GM19452 (cell line): ENCODE measurements around the gene THBS1.

Source experiments
- ATAC-seq: cut with Tn5 transposase; IDR thresholded peaks from one replicate; pipeline ENCODE4 v1.9.1; 2021; ENCODE audit not compliant: unreplicated experiment

Gene THBS1

DNA sequence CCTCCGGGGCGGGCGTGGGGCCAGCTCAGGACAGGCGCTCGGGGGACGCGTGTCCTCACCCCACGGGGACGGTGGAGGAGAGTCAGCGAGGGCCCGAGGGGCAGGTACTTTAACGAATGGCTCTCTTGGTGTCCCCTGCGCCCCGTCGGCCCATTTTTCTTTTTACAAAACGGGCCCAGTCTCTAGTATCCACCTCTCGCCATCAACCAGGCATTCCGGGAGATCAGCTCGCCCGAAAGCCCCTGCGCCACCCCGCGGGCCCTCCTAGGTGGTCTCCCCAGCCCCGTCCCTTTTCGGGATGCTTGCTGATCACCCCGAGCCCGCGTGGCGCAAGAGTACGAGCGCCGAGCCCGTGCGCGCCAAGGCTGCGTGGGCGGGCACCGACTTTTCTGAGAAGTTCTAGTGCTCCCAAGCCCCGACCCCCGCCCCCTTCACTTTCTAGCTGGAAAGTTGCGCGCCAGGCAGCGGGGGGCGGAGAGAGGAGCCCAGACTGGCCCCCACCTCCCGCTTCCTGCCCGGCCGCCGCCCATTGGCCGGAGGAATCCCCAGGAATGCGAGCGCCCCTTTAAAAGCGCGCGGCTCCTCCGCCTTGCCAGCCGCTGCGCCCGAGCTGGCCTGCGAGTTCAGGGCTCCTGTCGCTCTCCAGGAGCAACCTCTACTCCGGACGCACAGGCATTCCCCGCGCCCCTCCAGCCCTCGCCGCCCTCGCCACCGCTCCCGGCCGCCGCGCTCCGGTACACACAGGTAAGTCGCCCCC, at the start of gene THBS1:
Gene THBS1, plus strand, starts transcription at position 595 of the 757 bp plus-strand sequence. CDS start 779 bp downstream, outside the sequence.
- ATAC-seq, result no peak

GRCh38 chr15:39534996-39535395, 45.9 kb upstream of the THBS1 start:
- ATAC-seq, result no peak

- ATAC-seq, result no peak
Measured at GRCh38 chr15:39535466-39535865, 45.4 kb upstream of the THBS1 start.

DNA sequence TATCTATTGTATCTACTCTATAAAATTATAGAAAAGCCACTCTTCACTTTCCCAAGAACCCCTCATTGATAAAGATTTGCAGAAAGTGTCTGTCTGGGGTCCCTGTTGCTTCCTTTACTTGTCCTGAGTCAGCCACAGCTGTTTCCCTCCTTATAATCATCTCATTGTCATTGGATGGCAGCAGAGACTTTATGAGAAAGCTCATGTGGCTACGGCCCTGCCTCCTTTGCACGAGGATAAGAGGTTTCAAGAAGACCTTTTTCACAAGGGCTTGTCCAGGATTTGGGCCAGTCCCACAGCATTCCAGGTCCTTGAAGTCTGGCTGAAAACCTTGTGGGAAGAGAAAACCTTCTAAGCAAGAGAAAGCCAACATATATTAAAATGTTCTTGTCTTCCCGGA, 41.9 kb upstream of the THBS1 start:
- no peak for ATAC-seq

- no peak for ATAC-seq
Measured at GRCh38 chr15:39539466-39539865, 41.4 kb upstream of the THBS1 start.

DNA sequence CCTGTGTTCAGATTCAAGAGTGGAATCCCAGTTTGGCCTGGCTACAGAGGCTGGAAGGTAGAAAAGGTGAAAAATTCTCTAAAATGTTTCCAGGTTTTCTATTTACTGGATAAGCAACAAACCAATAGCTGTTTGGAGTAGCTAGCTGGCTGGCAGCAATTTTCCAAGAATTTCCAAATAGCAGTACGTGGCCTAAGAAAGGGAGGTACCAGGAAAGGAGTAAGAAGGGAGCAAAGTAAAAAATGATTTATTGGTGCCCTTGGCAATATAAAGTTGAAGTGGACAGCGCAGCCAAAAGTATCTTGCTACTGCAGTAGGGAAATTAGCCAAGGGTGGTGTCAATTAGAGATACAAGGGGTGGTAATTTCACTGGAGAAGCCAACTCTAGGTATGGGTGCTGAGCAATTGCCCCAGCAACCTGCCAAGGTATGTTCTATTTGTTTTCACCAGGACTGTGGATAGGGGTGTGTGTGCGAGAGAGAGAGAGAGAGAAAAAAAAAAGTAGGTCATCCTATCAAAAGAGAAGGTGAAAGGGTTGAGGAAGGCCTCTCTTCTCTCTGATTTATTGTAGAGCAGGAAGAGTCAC, 40.8 kb upstream of the THBS1 start:
- no peak for ATAC-seq

DNA sequence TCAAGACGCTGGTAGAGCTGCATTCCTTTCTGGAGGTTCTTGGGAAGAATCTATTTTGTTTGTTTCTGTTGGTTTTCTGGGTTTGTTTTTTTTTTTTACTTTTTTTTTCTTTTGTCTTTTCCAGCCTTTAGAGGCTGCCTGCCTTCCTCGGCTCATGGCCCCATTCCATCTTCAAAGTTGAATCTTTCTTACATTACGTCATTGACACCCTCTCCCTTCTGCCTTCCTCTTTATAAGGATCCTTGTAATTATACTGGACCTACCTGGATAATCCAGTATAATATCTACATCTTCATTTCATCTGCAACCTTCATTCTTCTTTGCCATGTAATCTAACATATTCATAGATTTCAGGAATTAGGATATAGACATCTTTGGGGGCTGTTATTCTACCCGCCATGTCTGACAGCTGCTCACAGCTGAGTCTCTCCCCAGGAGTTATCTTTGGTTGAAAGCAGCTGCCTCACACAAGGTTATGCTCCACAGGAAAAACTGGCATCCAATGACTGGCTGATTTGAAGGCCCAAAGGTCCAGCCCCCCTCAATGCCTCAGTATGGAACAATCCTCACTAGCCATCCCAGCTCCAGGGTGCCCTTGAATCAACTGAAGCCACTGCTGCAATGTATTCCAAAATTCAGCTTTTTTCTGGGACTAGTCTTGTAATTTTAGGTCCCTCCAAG, 38.4 kb upstream of the THBS1 start:
- no peak for ATAC-seq

DNA sequence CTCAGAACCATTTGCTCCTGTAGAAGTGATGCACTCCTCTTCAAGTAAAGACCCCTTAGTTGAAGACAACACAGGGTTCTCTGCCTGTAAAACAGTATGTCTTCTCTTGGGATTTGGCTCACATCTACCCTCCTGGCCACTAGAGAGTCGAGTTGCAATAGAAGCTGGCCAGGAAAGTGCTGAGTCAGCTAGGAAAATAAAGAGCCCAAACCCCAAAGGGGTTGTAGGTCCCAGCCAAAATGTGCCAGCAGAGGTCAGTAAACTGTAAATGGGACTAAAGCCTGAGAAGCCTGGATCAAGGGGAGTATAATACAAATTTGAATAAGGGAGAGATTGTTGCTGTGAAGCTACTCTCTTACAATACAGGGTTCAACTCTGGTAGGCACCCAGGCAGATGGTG, 37.2 kb upstream of the THBS1 start:
- no peak for ATAC-seq

DNA sequence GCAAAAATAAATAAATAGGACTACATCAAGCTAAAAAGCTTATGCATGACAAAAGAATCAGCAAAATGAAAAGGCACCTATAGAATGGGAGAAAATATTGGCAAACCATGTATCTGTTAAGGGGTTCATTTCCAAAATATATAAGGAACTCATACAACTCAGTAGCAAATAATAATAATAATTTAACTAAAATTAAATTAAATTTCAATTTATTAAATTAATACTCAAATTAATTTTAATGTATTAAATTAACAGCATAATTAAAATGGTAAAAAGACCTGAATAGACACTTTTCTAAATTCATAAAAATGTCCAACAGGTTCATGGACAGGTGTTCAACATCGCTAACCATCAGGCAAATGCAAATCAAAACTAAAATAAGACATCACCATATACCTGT, 34.0 kb upstream of the THBS1 start:
- no peak for ATAC-seq

- no peak for ATAC-seq
Measured at GRCh38 chr15:39548561-39548960, 32.3 kb upstream of the THBS1 start.

- no peak for ATAC-seq
Measured at GRCh38 chr15:39549912-39550311, 31.0 kb upstream of the THBS1 start.

- no peak for ATAC-seq
Measured at GRCh38 chr15:39551476-39551875, 29.4 kb upstream of the THBS1 start.

- no peak for ATAC-seq
Measured at GRCh38 chr15:39552556-39552955, 28.3 kb upstream of the THBS1 start.

DNA sequence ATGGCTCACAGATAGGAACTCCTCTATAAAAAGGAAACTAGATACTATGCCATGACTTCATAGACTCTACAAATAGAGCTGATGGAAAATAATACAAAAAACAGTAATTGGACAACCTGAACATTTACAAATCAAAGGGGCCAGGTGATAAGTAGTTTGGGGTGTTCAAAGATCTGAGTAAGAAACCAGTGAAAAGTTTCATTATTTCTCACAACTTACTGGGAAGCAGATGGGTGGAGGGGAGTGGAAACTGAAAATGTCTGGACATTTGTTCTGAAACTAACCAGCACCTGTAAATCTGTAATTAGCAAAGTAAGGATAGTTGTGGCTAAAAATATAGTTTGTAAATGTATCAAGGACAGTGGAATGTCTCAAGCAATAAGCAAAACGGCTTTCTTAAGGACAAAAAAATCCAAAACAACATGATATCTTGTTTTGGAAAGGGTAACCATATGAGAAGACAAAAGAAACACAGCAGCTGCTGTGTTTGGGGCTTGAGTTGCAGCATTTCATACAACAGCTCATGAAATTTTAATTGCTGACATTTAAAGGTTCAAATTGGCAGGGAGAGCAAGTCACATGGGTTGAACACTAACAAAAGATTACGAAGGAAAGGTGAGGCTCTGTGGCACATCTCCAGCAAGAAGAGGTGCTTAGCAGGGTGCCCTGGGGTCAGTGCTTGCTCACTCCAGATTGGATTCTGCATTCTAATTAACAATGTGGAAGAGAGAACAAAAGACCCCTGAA, 26.8 kb upstream of the THBS1 start:
- peak; percentile 37 for ATAC-seq

DNA sequence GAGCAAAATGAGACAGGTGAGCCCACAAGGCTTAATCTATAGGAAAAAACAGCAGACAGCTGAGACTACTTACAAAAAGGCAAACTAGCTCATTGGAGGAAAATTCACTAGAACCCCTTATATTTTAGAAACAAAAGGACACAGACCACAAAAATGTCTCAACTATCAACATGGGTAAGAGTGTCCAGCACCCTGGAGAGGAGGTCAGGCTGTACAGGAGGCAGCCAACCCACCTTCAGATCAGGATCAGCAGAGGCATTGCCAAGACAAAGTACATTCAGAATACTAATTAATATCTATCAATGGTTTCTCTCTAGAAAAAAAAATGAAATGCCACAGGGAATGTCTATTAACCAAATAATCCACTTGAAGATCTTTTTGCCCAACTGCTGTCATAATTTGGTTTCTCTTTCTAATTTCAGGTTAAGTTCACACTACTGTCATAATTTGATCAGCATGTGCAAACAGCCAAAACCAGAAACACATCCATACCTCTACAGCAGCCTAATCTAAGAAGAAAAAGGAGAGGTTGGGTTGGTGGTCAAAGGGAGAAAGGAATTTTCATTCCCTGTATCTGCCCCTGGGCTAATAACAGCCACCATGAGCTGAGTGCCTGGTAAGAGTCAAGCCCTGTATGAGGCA, 26.0 kb upstream of the THBS1 start:
- no peak for ATAC-seq

DNA sequence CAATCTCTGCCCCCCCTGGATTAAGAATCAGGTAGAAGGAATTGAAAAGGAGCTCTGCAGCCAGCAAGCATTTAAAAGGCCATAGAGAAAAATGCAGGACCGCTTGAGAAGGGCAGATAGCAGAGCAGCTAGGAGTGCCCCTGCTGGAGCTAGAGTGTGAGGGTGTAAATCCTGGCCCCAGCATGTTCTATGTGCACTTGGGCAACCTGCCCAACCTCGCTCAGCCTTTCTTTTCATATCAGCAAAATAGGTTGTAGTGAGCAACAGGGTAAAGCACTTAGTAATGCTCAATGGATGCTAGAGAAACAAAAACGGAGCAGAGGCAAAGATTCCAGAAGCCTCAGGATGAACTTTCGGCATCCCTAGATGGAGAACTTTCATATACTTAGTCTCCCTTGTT, 25.0 kb upstream of the THBS1 start:
- no peak for ATAC-seq

DNA sequence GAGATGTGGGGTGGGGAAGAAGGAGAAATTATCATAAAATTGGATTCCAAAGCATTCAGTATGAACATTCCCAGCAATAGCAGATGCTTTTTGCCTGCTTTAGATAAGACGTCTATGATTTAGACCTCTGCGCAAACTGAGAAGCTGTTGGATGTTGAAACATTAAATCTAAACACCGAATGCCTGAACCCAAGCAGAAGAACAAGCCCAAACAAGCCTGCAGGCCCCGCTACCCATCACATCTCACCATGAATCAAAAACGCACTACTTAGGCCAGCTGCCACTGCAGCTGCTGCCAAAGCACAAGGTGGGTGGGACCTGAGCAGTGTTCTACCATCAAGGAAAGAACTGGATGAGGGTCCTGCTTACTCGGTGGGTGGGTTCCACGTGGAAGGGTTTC, 24.4 kb upstream of the THBS1 start:
- no peak for ATAC-seq

GRCh38 chr15:39558421-39558820, 22.5 kb upstream of the THBS1 start:
- no peak for ATAC-seq

DNA sequence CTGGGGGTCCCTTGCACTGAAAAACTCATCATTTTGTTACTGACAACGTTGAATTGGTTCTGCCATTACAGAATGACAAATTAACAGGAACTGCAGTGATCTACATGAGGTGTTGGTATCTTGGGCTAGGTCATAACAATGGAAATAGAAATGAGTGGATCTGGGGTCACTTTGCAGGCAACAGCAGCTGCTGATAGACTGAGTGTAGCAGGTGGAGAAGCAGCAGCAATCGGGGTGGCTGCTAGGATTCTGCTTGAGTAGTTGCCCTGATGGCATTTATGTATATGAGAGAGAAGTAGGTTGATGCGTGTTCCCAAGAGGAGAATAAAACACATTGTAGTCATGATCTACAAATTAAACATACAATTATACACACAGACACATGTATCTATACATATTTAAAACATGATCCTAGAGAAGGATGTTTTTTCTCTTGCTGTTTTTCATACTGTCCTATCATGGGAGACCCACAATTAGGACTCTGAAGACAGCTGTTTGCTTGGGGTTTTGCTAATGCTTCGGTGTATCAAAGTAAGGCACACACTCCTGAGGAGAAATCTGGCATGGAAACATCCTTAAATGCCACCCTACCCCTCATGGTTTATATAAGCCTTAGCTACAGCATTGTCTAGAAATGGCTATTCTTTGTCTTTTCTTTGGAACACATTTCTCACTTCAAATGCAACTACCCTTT, 15.8 kb upstream of the THBS1 start:
- no peak for ATAC-seq

DNA sequence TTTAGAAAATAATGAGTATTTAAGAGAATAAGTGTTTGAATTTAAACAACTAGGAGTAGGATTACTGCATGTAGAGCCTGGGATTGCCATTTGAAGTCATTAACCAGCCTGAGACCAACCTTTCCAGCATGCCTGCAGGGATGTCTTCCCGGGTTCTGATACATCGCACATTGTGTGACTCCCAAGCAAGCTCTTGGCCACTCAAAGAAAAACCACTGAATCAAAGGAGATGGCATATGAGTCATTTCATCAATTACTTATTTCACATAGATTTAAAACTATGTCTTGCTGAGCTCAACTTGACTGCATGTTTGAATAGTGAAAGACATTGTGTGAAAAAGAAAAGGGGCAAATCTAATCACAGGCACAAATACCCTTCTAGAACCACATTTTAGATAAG, 15.0 kb upstream of the THBS1 start:
- no peak for ATAC-seq

DNA sequence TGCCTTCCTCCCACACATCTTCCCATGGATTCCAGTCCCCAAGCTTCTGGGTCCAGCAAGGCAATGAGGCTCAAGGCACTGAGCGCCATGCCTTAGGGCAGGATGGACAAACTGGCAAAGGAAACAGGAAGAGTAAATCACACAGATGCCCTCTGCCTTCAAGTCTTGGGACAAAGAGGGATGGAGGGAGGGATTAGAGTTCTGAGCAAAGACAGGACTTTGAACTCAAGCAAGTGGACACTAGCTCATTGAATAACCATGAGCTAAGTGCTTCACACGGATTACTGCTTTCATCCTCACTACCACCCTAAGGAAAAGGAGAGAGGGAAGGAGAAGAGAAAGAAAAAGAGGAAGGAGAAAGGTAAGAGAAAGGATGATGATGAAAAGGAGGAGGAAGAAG, 7.6 kb upstream of the THBS1 start:
- ATAC-seq, result no peak
